Measurements from ENCODE around the gene ANKRD34B.

The ANKRD34B gene

DNA sequence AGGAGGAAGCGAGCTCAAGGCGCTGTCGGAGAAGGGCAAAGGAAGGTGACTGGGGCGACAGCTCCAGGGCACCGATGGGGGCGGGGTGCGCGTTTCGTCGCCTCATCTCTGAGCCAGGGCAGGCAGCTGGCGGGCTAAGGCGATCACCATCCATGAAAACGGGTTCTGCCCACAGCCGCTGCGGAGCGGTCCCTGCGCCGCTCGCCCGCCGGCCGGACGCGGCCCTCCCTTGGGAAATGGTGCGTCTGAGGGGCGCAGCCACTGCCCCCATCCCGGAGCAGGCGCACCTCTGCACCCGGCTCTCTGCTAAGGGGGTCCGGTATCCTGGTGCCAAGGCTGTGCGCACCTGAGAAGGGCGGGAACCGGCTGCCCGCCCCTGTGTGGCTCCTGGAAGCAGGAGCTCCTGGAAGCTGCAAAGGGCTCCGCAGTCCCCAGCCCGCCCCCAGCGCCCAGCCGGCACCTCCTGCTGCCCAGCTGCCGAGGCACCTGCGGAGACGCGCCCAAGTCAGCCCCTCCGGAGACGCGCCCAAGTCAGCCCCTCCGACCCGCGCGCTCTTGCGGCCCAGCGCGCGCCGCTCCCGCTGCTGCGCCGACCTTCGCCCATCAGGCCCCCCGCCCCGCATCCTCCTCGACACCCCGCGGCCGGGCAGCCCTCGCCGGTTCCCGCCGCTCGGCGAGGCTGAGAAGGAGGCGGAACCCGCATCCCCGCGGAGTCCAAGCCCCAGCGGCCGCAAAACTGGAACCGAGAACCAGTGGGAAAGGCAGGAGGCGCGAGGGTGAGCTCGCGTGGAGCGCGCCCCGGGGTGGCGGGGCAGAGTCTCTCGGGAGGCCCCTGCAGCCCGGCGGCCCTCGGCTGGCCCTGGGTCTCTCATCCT, 757 bp downstream of the ANKRD34B start:
- DNase-seq: no peak

DNA sequence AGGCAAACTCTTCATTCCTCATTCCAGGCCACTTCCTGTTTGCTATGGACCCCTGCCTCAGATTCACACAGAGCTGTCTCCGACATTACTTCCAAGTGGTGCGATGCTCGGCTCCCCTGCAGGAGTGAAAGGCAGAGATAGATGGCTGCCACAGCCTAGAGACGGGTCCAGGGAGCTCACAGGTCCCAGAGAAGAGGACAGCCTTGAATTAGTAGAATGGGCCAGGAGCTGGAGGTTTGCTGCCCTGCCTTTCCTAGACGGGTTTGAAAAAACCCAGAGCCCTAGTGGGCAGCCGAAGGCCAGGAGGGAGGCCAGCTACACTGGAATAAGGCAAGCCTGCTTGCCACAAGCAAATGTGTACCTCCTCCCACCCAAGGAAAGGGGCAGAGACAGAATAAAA, 1.8 kb downstream of the ANKRD34B start:
- DNase-seq: no peak

DNA sequence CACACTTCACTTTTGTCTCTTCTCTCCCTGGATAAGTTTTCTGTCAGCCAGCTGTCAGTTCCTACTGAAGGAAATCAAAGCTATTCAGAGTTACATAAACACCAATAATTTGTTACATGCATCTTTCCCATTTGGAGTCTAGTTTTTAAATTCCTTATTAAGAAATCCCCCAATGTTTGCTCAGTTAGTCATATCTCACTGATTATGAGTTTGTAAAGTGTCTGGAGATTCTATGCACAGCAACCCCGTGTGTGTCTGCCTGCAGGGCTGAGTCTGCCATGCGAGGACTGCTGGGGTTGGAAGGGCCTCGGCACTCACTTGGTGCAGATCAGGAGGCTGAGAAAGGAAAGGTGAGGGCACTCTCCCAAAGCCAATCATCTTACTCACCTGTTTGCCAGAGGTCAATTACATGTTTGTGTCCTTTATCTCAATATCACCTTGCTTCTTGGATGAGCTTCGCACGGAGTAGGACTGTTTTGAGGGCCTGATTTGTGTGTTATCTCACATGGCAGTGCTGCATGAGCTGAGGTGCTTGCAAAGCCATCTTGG, 3.3 kb downstream of the ANKRD34B start:
- DNase-seq: no peak

DNA sequence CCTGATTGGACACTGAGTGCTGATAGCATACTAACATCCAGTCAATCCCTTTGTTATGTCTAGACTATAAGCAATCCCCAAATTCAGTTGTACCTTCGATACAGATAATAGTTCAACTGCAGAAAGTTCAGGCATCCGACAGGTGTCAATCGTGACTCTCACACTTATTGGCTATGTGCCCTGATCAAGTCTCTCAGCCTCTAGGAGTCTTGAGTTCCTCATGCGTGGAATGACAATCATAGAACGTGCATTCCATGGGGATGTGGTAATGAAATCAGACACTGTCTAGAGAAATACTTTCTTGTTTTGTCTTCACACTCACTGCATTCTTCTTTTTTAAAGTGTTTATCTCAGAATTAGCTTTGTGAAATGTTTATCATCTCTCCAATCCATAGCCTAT, 4.8 kb downstream of the ANKRD34B start:
- DNase-seq: no peak

DNA sequence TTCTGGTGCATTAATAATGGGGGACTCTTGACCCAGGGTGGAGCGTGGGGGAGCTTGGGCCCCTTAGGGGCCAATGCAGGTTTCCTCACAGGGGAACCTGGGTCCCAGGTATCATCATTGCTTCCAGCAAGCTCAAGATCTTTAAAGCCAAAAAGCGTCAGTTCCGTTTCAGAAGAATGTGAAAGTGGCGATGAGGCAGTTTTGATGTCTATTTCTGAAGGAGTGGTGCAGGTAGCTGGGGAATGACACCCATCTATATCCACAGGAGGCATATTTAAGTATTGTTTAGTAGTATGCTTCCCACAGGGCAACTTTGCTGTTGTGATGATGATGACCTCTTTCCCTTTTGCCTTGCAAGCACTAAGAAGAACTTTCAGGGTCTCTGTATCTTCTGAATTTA, 10.8 kb downstream of the ANKRD34B start:
- no peak for DNase-seq

DNA sequence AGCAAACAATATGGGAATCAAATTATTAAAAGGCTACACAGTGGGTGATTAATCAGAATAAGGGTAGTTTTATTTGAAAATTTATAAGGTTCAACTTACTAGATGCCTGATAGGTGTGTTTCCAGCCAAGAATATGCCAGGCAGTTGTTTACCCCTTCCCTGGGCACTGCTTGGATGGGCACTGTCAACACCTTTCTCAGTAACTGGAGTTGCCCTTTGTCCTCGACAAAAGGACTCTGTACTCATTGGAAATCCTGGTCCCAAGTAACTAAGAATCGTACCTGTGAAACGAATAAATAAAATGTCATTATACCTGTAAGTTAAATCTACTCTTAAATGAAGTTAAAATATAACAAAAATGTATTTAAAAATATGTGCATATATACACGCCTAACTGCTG, 15.0 kb downstream of the ANKRD34B start:
- no peak for DNase-seq

DNA sequence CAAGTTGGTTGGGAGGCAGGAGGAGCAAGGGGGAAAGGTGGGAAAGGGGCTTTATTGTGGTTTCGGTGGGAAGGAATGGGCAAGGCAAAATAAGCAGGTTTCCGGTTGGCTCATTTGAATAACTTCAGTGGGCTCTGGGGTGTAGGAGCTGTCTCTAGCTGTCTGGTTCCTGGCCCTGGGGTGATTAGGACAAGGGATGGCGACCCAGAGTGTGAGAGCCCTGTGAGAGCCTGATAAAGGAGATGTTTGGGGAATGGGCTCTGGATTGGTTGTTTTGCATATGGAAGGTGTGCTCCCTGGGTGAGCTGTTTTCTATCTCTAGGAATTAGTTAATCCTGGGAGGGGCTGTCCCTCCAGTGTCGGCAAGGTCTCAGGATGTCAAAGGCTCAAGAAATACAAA, 15.4 kb downstream of the ANKRD34B start:
- DNase-seq: no peak

DNA sequence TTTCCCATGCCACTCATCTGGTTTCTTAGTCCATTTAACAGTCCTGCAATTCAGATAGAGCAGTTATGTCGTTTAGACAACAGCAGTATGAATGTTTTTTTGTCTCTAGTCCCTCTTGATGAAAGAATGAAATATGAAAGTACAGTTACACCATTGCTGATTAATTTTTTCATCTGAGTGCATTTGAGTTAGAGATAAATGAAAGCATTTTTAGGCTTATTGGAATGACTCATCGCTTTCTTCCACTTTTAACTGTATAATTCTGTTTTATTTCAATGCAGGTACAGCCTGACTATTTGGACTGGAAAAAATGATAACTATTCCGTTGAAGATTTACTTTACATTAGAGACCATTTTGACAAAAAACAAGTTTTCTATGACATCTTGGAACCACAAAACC, 28.7 kb downstream of the ANKRD34B start:
- no peak for DNase-seq

DNA sequence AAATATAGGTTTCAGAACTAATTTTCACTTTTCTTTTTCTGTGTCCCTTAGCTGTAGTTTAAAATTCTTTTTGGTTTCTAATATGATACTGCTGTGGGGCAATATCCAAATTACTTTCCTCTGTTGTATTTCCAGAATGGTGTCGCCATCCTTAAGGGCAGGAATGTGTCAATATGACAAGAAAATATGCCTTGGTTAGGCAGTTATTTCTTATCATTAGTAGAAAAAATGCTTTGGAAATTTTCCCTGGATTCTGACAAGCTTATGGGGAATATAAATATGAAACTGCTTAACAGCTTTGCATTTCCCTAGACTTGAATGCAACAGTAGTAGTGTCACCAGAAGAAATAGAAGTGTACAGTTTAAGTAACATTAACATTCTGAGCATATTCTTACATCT, 29.4 kb downstream of the ANKRD34B start:
- no peak for DNase-seq

DNA sequence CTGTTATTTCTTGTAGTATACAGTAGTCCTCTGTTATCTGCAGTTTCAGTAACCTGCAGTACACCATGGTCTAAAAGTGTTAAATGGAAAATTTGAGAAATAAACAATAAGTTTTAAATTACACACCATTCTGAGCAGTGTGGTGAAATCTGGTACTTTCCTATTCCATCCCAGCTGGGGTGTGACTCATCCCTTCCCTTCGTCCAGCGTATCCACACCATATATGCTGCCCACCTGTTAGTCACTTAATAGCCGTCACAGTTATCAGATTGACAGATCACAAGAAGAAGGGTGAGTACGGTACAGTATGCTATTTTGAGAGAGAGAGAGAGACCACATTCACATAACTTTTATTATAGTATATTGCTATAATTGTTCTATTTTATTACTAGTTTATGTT, 53.3 kb downstream of the ANKRD34B start:
- no peak for DNase-seq

DNA sequence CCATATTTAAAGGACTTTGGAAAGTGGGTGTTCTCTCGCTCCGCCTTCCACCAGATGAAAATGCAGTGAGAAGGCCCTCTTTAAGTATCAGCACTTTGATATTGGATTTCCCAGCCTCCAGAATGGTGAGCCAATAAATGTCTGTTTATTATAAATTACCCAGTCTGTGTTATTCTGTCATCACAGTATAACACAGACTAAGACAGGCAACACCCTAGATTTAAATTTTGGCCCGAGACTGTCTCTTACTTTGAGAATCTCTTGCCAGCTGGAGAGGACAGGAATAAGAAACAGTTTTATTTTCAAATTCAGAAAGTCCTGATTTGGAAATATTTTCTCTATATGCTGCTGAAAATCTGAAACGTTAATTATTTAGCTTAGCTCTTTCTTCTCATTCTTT, 60.7 kb downstream of the ANKRD34B start:
- DNase-seq: no peak

DNA sequence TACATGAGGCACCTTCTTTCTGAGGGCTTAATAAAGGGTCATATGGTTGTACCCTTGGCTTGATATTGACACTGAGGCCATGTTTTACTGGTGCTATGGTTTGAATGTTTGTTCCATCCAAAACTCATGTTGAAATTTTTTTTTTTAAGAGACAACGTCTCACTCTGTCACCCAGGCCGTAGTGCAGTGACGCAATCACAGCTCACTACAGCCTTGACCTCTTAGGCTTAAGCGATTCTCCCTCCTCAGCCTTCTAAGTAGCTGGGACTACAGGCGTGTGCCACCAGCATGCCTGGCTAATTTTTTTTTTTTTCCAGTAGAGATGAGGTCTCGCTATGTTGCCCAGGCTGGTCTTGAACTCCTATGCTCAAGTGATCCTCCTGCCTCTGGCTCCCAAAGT, 61.2 kb downstream of the ANKRD34B start:
- no peak for DNase-seq

DNA sequence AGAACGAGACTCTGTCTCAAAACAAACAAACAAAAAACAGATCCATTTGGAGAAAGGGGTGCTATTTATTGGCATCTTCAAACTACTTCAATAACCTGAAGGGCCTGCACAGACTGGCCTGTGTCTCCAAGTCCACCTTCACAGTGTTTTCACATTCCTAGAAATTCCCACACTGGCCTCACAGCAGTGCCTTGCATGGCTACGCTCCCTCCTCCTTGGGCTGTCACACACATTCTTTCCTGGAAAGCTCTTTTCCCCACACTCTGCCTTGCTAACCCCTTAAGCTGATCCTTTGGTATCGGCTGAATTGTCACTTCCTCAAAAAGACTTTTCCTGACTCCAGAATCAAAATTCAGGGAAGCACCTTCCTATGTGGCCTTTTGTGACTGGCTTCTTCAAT, 62.4 kb downstream of the ANKRD34B start:
- no peak for DNase-seq

Measured in NCI-H2227 treated with DMSO at 0.1 percent for 48 hours (cell line).